HG03045 (cell line): Measurements from ENCODE around the gene KLHL29.

Experiments used
- ATAC-seq: cut with Tn5 transposase; IDR thresholded peaks from one replicate; pipeline ENCODE4 v1.9.1; 2021; ENCODE audit warnings: mild to moderate bottlenecking, moderate library complexity; ENCODE audit not compliant: unreplicated experiment

Gene KLHL29

DNA sequence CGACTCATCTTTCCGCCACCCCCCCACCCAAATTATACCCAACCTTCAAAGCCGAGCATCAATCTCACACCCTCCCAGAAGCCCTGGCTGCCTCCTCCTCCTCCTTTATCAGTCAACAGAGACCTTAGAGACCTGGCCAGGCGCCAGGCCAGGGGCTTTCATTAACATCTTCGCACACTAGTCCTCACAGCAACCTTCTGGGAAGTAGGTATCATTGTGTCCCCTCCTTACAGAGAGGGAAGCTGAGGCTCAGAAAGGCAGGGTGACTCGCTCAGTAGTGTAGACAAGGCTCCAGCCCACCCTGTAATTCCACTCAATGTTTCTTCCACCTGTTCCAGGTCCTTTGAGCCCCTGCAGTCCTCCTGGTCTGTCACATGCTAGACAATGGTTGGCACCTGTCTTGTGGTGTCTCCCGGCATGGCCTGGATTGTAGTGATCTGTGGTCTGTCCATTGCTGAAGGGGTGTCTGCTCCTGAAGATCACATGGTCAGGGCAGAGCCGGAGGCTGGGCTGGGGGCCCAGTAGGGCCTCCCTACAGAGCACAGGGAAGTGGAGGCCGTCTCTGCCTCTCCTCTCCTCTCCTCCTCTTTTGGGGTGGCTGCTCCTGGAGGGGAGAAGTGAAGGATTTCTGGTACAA lies 36.0 kb downstream of the KLHL29 start:
- no peak for ATAC-seq

- no peak for ATAC-seq
These were observed 37.4 kb downstream of the KLHL29 start for GRCh38 chr2:23422089-23423061.

GRCh38 chr2:23423062-23423872 lies 38.3 kb downstream of the KLHL29 start:
- ATAC-seq, result no peak

DNA sequence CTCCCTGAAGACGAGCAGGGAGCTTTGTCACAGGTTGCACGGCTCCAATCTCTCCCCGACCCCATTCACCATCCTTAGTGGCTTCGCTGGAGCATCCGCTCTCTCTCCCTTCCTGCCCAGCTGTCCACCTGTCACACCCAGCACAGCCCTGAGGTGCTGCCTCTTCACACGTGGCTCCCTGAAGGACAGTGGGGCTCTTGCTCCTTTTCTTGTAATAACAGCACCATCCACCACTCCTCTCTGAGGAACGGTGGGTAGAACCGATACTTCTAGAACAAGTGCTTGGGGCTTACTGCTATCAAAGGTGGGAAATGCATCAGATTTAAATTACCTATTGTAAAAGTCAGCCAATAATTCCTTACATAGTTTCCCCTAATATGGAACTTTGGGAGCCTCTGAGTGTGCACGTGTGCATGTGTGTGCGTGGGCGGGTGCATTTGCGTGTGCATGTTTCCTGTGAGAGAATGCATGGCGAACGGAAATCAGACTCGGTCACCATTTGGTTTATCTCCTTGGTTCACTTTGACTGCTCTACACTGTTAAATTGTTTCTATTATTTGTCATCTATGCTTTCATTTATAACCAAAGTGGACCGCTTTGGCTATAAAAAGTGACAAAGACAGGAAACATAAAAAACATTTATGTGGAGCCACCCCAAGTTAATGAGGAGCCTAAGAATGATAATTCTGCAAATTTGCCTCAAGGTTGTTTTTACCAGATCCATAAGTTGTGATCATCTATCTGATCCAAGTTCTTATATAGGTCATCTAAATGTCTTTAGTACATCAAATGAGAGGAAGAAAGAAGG lies 39.1 kb downstream of the KLHL29 start:
- no peak for ATAC-seq

GRCh38 chr2:23425338-23425871 lies 40.4 kb downstream of the KLHL29 start:
- ATAC-seq, result no peak

DNA sequence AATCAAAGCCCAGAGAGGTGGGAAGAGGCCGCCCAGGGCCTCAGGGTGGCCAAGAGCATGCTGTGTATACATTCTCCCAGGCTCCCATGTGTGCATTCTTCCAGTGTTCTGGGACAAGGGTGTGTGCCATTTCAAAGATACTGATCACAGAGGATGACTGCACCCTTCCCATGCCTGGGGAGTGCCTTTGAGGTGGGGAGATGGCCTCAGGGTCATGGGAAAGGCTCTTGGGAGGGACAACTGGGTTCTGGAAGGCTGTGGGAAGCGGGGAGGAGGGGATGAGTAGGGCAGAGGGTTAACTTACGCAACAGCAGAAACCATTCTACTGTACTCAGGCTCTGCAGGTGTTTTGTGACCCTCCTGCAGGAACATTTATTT lies 40.9 kb downstream of the KLHL29 start:
- ATAC-seq, result no peak

DNA sequence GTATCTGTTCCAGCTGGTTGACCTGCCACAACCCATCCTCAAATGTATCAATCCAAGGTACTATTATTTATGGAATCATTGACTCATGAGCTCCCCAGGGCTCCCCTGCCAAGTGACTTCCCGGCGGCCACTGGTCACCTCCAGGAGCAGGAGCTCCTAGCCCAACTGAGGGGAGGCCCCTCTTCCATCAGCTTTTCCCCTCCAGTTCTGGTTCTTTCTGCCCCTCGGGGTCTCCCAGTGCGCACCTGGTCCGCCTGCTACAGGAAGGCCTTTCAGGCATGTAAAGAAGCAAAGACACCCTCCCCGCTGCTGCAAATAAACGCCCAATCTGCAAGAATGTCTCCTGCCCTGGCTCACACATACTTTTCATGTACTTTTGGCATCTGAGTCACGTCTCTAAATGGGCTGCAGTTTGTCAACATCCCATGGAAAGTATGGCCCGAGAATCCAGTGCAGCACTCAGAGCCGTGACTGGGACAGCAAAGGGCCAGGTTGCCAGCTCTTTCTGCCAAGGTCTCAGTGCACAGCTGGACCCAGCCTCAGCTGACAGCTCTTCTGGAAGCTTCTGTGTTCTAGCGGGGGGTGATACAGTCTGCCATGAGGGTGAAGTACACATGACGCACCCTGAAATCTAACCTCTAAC lies 41.4 kb downstream of the KLHL29 start:
- ATAC-seq, result no peak

- ATAC-seq, result no peak
These were observed 42.4 kb downstream of the KLHL29 start for GRCh38 chr2:23427350-23427749.

GRCh38 chr2:23427976-23428375 lies 43.0 kb downstream of the KLHL29 start:
- ATAC-seq, result no peak

DNA sequence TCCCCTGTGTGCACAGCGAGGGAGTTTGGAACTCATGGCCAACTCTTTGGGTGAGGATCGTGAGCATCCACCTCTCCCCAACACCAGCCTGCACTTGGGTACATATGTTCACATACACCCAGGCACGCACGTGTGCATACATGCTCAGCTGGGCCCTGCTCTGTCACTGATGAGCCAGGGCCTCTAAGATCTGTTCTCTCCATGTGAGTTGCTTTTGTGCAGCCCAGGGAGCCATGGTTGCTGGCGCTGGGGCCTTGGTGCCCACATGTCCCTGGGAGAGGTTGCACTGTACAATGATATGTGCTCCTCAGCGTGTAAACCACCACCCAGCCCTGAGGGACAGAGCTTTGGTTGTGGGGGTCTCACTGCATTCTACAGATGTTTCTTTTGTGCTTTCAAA lies 44.1 kb downstream of the KLHL29 start:
- ATAC-seq, result no peak

- no peak for ATAC-seq
These were observed 45.3 kb downstream of the KLHL29 start for GRCh38 chr2:23430263-23430662.

GRCh38 chr2:23432531-23432930 lies 47.6 kb downstream of the KLHL29 start:
- no peak for ATAC-seq

DNA sequence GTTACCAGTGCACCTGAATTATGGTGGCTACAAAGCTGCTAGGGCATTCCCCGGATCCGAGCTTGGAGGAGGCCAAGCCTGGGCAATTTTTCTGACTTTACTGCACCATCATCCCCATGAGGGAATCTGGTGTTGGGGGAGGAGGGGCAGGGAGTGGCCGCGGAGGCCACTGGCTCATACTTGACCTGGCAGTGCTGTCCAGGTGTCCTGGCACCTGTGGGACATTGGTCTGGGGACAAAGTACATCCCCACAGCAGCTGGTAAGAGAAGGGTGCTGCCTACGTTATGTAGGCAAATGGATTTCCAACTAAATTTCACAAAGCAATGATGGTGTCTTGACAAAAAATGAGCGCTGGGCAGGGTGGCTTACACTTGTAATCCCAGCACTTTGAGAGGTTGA lies 48.3 kb downstream of the KLHL29 start:
- ATAC-seq, result no peak

- no peak for ATAC-seq
These were observed 49.7 kb downstream of the KLHL29 start for GRCh38 chr2:23434721-23435121.

- ATAC-seq, result no peak
These were observed 50.5 kb downstream of the KLHL29 start for GRCh38 chr2:23435250-23436035.

GRCh38 chr2:23436346-23437098 lies 51.5 kb downstream of the KLHL29 start:
- no peak for ATAC-seq

- ATAC-seq, result no peak
These were observed 56.4 kb downstream of the KLHL29 start for GRCh38 chr2:23441414-23441813.

DNA sequence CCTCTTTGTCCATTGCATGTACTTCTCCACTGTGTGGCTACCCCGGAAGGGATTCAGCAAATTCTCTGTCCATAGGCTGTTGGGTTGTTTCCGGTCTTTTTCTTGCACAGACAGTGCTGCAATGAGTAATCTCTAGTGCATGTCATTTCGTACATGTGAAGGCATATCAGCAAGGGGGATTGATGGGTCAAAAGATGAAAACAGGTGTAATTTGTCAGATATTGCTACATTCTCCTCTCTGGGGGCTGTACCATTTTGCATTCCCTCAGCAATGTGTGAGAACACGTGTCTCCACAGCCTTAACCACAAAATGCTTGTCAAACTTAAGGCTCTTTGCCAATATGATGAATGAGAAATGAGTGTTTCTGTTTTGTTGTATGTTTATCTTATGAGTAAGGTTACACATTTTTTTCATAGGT lies 60.5 kb downstream of the KLHL29 start:
- no peak for ATAC-seq
